ENCODE data around the gene MAPRE2. TPM values are rescaled to one million over a fixed set of nuclear protein-coding genes. Genes with fewer than 3 reads are reported as not detected.

Gene MAPRE2
- polyA plus RNA-seq, 5 donors = 38.4 to 53.1 (median 51.1) TPM

- no peak for DNase-seq
Observed at GRCh38 chr18:35174745-35175144, 133.5 kb downstream of the MAPRE2 start.

- no peak for DNase-seq
Observed at GRCh38 chr18:35176925-35177324, 135.7 kb downstream of the MAPRE2 start.

GRCh38 chr18:35178260-35178659, 137.0 kb downstream of the MAPRE2 start:
- DNase-seq = no peak

GRCh38 chr18:35179906-35180305, 138.7 kb downstream of the MAPRE2 start:
- DNase-seq = no peak

- DNase-seq = no peak
Observed at GRCh38 chr18:35180455-35180854, 139.2 kb downstream of the MAPRE2 start.

GRCh38 chr18:35182151-35182550, 140.9 kb downstream of the MAPRE2 start:
- DNase-seq = no peak

GRCh38 chr18:35183886-35184285, 142.7 kb downstream of the MAPRE2 start:
- DNase-seq = peak in 1 of 2 donors; percentile 40

GRCh38 chr18:35185771-35186170, 144.6 kb downstream of the MAPRE2 start:
- no peak for DNase-seq

- DNase-seq = no peak
Observed at GRCh38 chr18:35186291-35187034, 145.2 kb downstream of the MAPRE2 start.

GRCh38 chr18:35189510-35189909, 148.3 kb downstream of the MAPRE2 start:
- DNase-seq = no peak

GRCh38 chr18:35190948-35191697, 149.9 kb downstream of the MAPRE2 start:
- no peak for DNase-seq

GRCh38 chr18:35191698-35192025, 150.4 kb downstream of the MAPRE2 start:
- DNase-seq = no peak

GRCh38 chr18:35192415-35192814, 151.2 kb downstream of the MAPRE2 start:
- DNase-seq = no peak

Other genes with a start within 250 kb of the MAPRE2 start
- 10 to 100 TPM; 50.1 to 90.4 (median 88.8) TPM for gene ZNF397, start 199.6 kb downstream of the MAPRE2 start, polyA plus RNA-seq (ENCODE audit: insufficient read depth in 1 of 5, insufficient read length in 5 of 5, low replicate concordance in 1 of 5)
- 10 to 100 TPM; 39.9 to 69.5 (median 61.6) TPM for gene ZSCAN30, start 248.8 kb downstream of the MAPRE2 start, polyA plus RNA-seq (ENCODE audit: insufficient read depth in 1 of 5, insufficient read length in 5 of 5, low replicate concordance in 1 of 5)

All from right lung (tissue), 5 donors.